NCI-H1436 treated with DMSO at 0.1 percent for 48 hours (cell line): Measurements from ENCODE around the gene STK38L.

Source experiments
- DNase-seq: peaks from one replicate; lab custom pipeline; 2025; lab: John Stamatoyannopoulos, UW

Gene STK38L

DNA sequence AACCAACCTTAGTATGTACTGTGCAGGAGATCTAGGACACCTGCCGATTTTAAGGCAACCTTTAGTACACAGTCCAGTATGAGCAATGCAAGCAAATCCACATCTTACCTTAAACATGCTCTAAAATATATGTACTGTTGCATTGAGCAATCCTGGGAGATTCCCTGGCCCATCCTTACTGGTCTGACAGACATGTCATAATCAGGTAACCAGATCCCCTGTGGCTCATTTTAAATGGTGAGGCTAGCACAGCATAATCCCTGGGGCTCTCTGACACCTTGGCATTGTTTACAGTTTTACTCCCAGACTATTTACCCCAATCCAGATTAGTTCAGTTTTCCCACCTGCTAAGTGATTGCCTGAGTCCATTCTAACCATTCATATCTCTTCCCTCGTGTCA is 103.7 kb downstream of the STK38L start:
- DNase-seq, result no peak

DNA sequence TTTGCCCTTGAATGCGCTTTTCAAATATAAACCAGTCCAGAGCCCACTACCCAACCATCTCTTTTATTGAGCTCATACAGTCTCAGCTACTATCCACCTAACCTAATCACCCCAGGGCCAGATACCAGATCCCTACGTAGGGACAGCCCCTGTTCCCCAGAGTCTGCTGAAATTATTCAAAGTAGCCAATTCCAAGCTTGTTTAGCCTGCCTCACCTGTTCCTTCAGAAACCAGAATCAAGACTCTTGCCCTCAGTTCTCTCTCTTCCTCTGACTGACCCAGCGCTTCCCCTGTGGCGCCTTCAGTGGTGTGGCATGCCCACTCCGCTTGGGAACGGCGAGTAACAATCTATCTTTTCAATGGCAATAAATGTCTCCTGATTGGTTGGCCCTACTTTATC is 107.4 kb downstream of the STK38L start:
- no peak for DNase-seq

DNA sequence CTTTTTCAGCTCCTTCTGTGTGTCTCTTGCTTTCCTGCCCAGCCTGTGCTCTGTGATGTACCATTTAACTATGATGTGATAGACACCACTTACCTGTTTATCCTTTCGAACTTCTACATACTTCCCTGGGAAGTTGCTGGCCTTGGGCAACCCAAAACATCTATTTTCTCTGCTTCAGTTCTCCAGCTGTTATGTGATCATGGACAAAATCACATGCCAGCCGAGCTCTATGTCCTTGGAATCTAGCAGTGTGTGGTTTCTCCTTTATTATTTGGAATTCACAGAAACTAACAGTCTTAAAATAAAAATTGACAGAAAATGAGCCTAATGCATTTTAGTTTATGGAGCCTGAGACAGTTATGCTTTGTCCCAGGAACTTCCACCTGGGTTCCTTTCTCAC is 111.4 kb downstream of the STK38L start:
- no peak for DNase-seq

DNA sequence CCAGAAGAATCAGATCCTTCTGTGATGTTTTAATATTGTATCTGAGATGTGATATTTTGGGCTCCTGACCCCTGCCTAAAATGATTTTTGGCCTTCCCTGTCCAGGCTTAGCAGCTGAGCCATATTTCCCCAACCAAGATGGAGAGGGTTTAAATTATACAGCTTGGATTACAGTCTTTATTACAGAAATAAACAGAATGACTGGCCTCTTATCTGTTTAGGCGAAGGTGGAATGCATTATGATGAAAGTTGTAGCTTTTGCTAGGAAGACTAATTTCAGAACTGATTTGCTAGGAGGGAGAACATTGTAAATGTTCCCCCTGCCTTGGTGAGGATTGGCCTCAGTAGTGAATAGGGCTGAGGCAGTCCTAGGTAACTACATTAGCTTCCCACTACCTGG is 111.9 kb downstream of the STK38L start:
- no peak for DNase-seq

DNA sequence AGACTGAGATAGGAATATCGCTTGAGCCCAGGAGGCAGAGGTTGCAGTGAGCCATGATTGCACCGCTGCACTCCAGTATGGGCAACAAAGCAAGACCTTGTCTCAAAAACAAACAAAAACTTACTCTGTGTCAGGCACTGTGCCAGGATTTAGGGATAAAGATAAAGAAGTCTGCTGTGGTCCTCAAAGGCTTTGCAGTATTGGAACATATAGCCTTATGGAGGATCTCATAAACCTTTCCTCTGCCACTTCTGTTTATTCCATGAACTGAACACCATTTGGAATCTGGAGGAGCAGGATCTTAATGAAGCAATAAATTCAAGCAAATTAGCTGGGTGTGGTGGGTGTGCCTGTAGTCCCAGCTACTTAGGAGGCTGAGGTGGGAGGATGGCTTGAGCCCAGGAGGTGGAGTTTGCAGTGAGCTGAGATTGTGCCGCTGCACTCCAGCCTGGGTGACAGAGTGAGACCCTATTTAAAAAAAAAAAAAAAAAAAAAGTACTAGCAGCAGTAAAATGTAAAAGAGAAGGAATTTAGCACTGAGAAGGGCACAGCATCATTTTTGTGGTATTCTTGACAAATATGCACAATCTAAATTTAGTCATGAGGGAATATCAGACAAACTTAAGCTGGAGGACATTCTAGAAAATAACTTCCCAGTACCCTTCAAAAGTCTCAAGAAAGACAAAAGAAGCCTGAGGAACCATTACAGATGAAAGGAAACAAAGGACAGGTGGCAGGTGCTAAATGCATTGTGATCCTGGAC is 115.7 kb downstream of the STK38L start:
- no peak for DNase-seq

DNA sequence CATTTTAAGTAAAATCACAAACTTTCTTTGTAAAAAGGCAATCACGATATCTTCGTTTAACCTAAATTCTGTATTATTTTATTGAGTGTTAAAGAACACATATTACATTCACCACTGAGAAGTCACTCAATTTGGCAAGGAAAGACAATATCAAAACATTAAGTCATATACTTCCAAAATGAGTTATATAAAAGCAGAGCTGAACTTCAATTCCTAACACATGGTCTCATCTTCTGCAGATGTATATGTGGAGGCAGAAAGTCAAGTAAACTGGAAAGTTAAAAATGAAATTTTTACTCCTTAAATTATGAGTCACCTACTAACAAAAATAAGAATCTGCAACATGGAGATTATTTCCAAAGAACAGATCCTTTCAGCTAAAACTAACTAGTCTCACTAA is 117.3 kb downstream of the STK38L start:
- DNase-seq, result no peak

DNA sequence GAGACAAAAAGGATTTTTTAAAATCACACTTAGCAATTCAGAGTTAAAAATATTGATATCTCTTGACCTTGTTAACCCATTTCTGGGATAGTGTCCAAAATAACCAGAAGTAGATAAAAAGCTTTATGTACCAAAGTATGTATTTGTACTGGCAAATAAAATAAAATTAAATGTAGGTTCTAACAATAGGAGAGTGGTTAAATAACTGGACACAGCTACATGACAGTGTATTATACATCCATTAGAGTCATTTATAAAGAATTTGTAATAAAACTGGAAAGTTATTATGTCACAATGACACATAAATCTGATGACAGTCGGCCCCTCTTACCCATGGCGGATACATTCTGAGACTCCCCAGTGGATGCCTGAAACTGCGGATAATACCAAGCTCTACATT is 122.5 kb downstream of the STK38L start:
- DNase-seq, result no peak

DNA sequence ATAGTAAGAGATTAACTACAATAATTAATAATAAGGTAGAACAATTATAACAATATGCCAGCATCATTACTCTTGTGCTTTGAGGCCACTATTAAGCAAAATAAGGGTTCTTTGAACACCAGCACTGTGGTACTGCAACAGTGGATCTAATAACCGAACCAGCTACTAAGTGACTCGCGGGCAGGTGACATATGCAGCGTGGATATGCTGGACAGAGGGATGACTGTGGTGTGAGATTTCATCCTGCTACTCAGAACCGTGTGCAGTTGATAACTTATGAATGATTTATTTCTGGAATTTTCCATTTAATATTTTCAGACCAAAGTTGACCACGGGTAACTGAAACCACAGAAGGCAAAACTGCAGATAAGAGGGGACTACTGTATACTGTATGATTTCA is 123.0 kb downstream of the STK38L start:
- DNase-seq, result no peak
